ENCODE measurements around the gene HID1. TPM values are rescaled to one million over a fixed set of nuclear protein-coding genes. Genes with fewer than 3 reads are reported as not detected.

HID1 gene
- total RNA-seq, 1 donor = 4.3 TPM

GRCh38 chr17:74938194-74938950, 34.2 kb downstream of the HID1 start:
- no peak overlapping the region for H3K4me3 ChIP-seq (ENCODE audit: low read depth, low read length)
- TF ChIP-seq, protein P1, sequence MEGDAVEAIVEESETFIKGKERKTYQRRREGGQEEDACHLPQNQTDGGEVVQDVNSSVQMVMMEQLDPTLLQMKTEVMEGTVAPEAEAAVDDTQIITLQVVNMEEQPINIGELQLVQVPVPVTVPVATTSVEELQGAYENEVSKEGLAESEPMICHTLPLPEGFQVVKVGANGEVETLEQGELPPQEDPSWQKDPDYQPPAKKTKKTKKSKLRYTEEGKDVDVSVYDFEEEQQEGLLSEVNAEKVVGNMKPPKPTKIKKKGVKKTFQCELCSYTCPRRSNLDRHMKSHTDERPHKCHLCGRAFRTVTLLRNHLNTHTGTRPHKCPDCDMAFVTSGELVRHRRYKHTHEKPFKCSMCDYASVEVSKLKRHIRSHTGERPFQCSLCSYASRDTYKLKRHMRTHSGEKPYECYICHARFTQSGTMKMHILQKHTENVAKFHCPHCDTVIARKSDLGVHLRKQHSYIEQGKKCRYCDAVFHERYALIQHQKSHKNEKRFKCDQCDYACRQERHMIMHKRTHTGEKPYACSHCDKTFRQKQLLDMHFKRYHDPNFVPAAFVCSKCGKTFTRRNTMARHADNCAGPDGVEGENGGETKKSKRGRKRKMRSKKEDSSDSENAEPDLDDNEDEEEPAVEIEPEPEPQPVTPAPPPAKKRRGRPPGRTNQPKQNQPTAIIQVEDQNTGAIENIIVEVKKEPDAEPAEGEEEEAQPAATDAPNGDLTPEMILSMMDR (IDR thresholded peaks at IDR 0.05; ENCODE audit: insufficient read depth, low read depth, low read length) = no peak
- no peak for DNase-seq (ENCODE audit: low read depth)

DNA sequence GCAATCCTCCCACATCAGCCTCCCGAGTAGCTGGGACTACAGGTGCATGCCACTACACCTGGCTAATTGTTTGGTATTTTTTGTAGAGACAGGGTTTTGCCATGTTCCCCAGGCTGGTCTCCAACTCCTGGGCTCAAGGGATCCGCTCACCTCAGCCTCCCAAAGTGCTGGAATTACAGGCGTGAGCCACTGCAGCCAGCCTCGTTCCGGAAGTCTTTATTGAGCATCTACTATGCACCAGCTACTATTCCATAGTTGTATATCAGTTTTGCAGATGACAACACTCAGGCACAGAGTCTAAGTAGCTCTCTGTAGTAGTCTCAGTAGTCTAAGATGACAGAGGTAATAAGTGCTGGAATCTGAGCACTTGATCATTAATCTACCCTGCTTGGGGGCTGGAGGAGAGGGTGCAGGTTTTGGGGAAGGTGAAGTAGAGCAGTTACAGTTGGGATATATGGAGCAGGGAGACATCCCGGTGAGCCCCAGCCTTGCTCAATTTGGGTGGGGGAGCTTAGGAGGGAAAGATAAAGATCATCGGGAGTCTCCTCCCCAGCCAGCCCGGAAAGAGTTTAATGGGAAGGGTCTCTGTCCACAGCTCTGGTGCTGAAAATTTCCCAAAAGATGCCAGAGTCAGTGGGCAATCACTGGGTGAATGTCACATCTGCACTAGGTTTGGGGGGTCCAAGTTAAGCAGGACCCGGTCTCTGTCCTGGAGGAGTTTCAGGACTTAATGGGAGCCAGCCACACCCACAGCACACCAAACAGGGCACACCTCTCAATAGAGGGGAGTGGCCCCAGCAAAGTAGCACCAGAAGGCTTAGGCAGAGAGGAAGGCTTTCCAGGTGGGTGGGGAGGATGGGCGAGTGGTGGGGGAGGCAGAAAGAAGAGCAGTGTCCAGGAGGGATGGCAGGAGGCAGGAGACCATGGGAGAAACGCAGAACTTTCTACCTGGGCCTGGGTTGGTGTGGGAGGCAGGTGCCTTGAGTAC, 35.2 kb downstream of the HID1 start:
- no peak for DNase-seq (ENCODE audit: low read depth)
- H3K4me3 ChIP-seq (ENCODE audit: low read depth, low read length) = no peak overlapping the region
- TF ChIP-seq, protein P1 (IDR thresholded peaks at IDR 0.05; ENCODE audit: insufficient read depth, low read depth, low read length) = no peak

- no peak overlapping the region for H3K4me3 ChIP-seq (ENCODE audit: low read depth, low read length)
- DNase-seq (ENCODE audit: low read depth) = no peak
- TF ChIP-seq, protein P1 (IDR thresholded peaks at IDR 0.05; ENCODE audit: insufficient read depth, low read depth, low read length) = no peak
Observed at GRCh38 chr17:74936470-74936799, 36.1 kb downstream of the HID1 start.

DNA sequence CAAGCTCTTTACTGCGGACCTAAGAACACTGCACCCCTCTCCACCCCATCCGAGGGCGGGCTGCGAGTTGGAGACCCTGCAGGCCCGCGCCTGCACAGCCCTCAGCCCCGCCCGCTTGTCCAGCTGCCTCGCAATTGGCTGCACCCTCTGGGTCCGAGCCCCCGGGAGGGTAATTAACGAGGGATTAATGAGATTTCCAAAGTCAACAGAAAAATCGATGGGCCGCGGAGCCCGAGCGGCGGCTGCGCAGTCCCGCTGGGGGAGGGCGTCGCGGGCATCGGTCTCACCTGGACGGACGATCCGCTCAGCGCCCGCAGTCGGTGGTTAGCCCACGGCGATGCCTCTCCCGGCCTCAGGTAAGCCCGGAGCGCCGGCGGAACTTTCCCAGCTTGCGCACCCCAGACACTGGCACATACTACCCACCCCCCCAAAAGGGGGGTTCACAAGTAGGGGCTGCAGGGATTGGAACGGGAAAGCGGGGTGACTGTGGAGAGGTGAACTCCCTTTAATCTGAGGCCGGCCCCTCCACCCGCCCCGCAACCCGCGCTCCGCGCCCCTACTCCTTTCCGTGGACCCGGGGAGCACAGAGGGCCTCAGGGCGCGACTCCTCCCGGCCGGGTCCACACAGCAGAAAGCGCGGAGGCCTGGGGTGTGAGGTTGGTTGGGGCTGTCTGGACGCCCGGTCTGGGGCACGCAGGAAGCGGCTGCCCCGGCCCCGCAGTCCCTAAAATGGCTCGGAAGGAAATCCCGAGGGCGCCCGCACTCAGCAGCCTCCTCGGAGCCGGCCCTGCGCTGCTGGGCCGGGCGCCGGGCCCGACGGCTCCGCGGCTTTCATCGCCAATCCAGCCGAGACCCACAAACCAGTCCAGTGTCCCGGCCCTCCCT, 36.7 kb downstream of the HID1 start, which contains the start of gene OTOP3:
OTOP3 (plus strand) TSS at position 314 of the 885 bp plus-strand sequence; CDS start at position 338, 24 bp downstream.
- TF ChIP-seq, protein P1 (IDR thresholded peaks at IDR 0.05; ENCODE audit: insufficient read depth, low read depth, low read length) = no peak
- no peak for DNase-seq (ENCODE audit: low read depth)
- H3K4me3 ChIP-seq (ENCODE audit: low read depth, low read length) = no peak within 1 kb of the TSS

DNA sequence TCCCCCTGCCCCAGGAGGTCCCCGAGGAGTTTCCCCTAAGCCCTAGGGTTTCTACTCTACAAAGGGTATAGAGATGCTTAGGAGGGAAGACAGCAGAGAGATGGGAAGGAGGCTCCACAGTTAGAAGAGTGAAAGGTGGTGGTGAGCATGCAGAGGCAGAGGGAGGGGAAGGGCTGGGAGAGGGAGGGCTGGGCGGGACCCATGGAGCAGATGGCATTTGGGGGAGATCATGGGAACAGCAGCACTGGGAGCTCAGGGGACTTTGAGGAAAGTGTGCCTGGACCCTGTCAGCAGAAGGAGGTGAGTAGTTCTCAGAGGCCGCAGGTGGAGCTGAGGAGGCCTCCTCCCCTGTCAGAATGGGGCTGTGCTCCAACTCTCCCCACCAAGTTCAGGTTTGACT, 37.5 kb downstream of the HID1 start:
- no peak overlapping the region for H3K4me3 ChIP-seq (ENCODE audit: low read depth, low read length)
- TF ChIP-seq, protein P1 (IDR thresholded peaks at IDR 0.05; ENCODE audit: insufficient read depth, low read depth, low read length) = no peak
- DNase-seq (ENCODE audit: low read depth) = no peak

GRCh38 chr17:74930535-74931036, 42.0 kb downstream of the HID1 start:
- no peak for DNase-seq (ENCODE audit: low read depth)
- TF ChIP-seq, protein P1 (IDR thresholded peaks at IDR 0.05; ENCODE audit: insufficient read depth, low read depth, low read length) = no peak
- no peak overlapping the region for H3K4me3 ChIP-seq (ENCODE audit: low read depth, low read length)
